Measurements from ENCODE around the gene DNAJB2. TPM values are rescaled to one million over a fixed set of nuclear protein-coding genes. Genes with fewer than 3 reads are reported as not detected.

DNAJB2 gene
- polyA plus RNA-seq, 3 donors, result 1.7 to 55.4 (median 1.9) TPM

DNA sequence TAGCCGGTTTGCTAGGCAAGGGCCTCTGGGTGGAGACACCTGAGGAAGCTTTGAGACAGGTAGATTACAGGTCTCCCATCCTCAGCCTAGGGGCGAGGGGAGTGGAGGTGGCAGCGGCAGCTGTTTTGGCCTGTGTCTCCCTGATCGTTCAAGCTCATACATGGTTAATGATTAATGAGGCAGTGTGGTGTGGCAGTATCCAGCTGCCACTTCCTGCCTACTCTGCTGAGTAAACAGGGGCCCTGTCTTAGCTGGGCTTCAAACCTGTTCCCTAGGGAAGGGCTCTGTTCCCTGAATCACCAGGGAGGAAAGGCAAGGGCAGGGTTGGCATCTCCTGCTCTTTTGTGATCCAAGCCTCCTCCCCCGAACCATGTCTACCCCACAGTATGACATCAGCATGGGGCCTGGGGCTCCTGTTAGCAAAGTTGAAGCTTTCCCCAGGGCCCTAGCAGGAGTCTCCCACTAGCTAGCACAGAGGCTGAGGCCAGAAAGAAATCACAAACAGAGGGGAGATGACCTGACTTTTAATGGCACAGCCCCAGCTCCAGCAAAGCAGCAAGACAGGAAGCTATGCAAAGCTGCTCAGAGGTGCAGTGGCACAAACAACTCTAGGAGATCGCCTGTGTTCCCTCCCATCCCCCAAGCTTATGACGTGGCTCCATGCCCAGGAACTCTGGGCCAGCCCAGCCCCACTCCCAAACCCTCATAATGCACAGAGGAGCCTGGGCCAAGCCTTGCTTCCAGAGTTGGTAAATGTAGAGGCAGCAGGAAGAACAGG, 29.8 kb upstream of the DNAJB2 start:
- H3K36me3 Mint-ChIP-seq, result peaks cover 28 to 47% of the 10 kb centered on the region in 2 donors
- Histone ChIP-seq H3K4me1 (ENCODE audit: control insufficient read depth in 1 of 2, insufficient read depth in 2 of 2, low read length in 2 of 2) (peaks cover 80 to 96% of the 10 kb centered on the region in 2 donors), H2AFZ (ENCODE audit: insufficient read depth, low read depth, low read length, poor library complexity, severe bottlenecking) (no peak overlapping the region), H3K27ac (ENCODE audit: low read depth in 1 of 2, low read length in 2 of 2) (peak overlapping the region; percentile 80 to 90), H3K4me3 (replicated peaks in 1 of 3; ENCODE audit: low read depth in 2 of 3, low read length in 3 of 3) (peak overlapping the region; percentile 19 to 96 (median 25)), H3K27me3 (ENCODE audit: control insufficient read depth in 2 of 2, insufficient read depth in 2 of 2, low read length in 2 of 2) (no peaks in the 10 kb centered on the region), H3K4me2 (replicated peaks; ENCODE audit: extremely low read depth, low read length, poor library complexity, severe bottlenecking) (peak overlapping the region; percentile 82), H4K20me1 (ENCODE audit: insufficient read depth, low read length) (peaks cover 30% of the 10 kb centered on the region), H3K79me2 (ENCODE audit: insufficient read depth, low read length) (peaks cover 89% of the 10 kb centered on the region), H3K9ac (ENCODE audit: insufficient read depth, low read length, poor library complexity, severe bottlenecking) (peak overlapping the region; percentile 50), H3K36me3 (replicated peaks in 1 of 2; ENCODE audit: control insufficient read depth in 1 of 2, insufficient read depth in 2 of 2, low read length in 2 of 2) (peaks cover 19 to 35% of the 10 kb centered on the region in 2 donors), H3K9me3 (replicated peaks in 1 of 2; ENCODE audit: control insufficient read depth in 1 of 2, insufficient read depth in 1 of 2, low read length in 2 of 2) (no peaks in the 10 kb centered on the region)
- intact Hi-C loops (cut with micrococcal nuclease), result loop anchor here in 1 of 2 donors (2.0 kb wide), 1 partner anchor 19 kb away; no protein-coding TSS in a partner anchor
- peak in 2 of 3 donors; percentile 26 to 51 for DNase-seq
- H3K27ac Mint-ChIP-seq, result peak overlapping the region; percentile 84 to 95 (median 93)
- H3K4me1 Mint-ChIP-seq, result peaks cover 72% of the 10 kb centered on the region
- WGBS (ENCODE audit: insufficient coverage), result 0% methylated on average over 1 of the region's 7 CpGs
- peaks cover 0 to 3% (median 0%) of the 10 kb centered on the region in 3 donors for H3K27me3 Mint-ChIP-seq (ENCODE audit: low read depth in 3 of 3)
- peak overlapping the region; percentile 88 to 90 for H3K4me3 Mint-ChIP-seq
- H3K9me3 Mint-ChIP-seq, result no peaks in the 10 kb centered on the region
- TF ChIP-seq, protein P1, sequence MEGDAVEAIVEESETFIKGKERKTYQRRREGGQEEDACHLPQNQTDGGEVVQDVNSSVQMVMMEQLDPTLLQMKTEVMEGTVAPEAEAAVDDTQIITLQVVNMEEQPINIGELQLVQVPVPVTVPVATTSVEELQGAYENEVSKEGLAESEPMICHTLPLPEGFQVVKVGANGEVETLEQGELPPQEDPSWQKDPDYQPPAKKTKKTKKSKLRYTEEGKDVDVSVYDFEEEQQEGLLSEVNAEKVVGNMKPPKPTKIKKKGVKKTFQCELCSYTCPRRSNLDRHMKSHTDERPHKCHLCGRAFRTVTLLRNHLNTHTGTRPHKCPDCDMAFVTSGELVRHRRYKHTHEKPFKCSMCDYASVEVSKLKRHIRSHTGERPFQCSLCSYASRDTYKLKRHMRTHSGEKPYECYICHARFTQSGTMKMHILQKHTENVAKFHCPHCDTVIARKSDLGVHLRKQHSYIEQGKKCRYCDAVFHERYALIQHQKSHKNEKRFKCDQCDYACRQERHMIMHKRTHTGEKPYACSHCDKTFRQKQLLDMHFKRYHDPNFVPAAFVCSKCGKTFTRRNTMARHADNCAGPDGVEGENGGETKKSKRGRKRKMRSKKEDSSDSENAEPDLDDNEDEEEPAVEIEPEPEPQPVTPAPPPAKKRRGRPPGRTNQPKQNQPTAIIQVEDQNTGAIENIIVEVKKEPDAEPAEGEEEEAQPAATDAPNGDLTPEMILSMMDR (IDR thresholded peaks at IDR 0.05), result no peak

DNA sequence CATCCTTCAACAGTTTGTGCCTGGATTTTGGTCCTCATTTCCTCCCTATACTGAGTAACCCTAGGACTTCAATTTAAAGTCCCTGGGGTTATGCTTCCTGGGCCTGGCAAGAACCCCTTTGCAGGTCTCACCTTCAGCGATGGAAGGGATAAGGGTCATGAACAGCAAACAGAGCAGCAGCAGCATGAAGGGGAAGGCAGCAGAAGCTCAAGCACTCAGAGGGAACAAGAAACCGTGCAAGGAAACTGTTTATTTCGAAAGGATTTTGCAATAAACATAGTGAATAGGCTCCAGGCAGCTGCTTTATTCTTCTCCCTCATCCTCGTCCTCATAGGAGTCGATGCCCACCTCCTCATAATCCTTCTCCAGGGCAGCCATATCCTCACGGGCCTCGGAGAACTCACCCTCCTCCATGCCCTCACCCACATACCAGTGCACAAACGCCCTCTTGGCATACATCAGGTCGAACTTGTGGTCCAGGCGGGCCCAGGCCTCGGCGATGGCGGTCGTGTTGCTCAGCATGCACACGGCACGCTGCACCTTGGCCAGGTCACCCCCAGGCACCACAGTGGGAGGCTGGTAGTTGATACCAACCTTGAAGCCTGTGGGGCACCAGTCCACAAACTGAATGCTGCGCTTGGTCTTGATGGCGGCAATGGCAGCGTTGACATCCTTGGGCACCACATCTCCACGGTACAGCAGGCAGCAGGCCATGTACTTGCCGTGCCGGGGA, 29.0 kb upstream of the DNAJB2 start:
- Histone ChIP-seq H3K27me3 (ENCODE audit: control insufficient read depth in 2 of 2, insufficient read depth in 2 of 2, low read length in 2 of 2) (no peaks in the 10 kb centered on the region), H4K20me1 (ENCODE audit: insufficient read depth, low read length) (peaks cover 30% of the 10 kb centered on the region), H3K79me2 (ENCODE audit: insufficient read depth, low read length) (peaks cover 89% of the 10 kb centered on the region), H3K4me3 (replicated peaks in 1 of 3; ENCODE audit: low read depth in 2 of 3, low read length in 3 of 3) (peak overlapping the region; percentile 19 to 96 (median 25)), H3K4me2 (replicated peaks; ENCODE audit: extremely low read depth, low read length, poor library complexity, severe bottlenecking) (peak overlapping the region; percentile 82), H3K4me1 (ENCODE audit: control insufficient read depth in 1 of 2, insufficient read depth in 2 of 2, low read length in 2 of 2) (peaks cover 77 to 91% of the 10 kb centered on the region in 2 donors), H3K9me3 (replicated peaks in 1 of 2; ENCODE audit: control insufficient read depth in 1 of 2, insufficient read depth in 1 of 2, low read length in 2 of 2) (no peaks in the 10 kb centered on the region), H3K9ac (ENCODE audit: insufficient read depth, low read length, poor library complexity, severe bottlenecking) (peak overlapping the region; percentile 50), H3K36me3 (replicated peaks in 1 of 2; ENCODE audit: control insufficient read depth in 1 of 2, insufficient read depth in 2 of 2, low read length in 2 of 2) (peaks cover 19 to 35% of the 10 kb centered on the region in 2 donors), H3K27ac (ENCODE audit: low read depth in 1 of 2, low read length in 2 of 2) (peak overlapping the region; percentile 80 to 90), H2AFZ (ENCODE audit: insufficient read depth, low read depth, low read length, poor library complexity, severe bottlenecking) (no peak overlapping the region)
- H3K27me3 Mint-ChIP-seq (ENCODE audit: low read depth in 3 of 3), result peaks cover 0 to 3% (median 0%) of the 10 kb centered on the region in 3 donors
- no peaks in the 10 kb centered on the region for H3K9me3 Mint-ChIP-seq
- peaks cover 28 to 47% of the 10 kb centered on the region in 2 donors for H3K36me3 Mint-ChIP-seq
- DNase-seq, result peak in 2 of 3 donors; percentile 27 to 57
- TF ChIP-seq, protein P1 (IDR thresholded peaks at IDR 0.05), result no peak
- 66% methylated on average over 20 of the region's 22 CpGs for WGBS (ENCODE audit: insufficient coverage)
- H3K4me3 Mint-ChIP-seq, result peak overlapping the region; percentile 88 to 90
- peaks cover 71% of the 10 kb centered on the region for H3K4me1 Mint-ChIP-seq
- intact Hi-C loops (cut with micrococcal nuclease), result loop anchor here (5.0 kb wide), 2 partner anchors 33 to 73 kb away; partner anchors contain the start of genes ABCB6 (in 2 of the 2), CNPPD1 (in 1 of the 2) and RETREG2 (in 1 of the 2)
- peak overlapping the region; percentile 84 to 95 (median 93) for H3K27ac Mint-ChIP-seq

All from CD14-positive monocyte (primary cell).